Effector memory CD8-positive, alpha-beta T cell (primary cell): ENCODE measurements around the gene TIMM17A.

Experiments used
- ATAC-seq: fragments of 150-1000 bp; cut with Tn5 transposase; replicated peaks from 2 replicates; pipeline ENCODE4 v1.10.0; 2021; ENCODE audit warnings: mild to moderate bottlenecking, moderate library complexity
- DNase-seq, 3 experiments: peaks; one replicate each; pipeline ENCODE4 v3.0.0; 2021
- H3K27ac Mint-ChIP-seq, 2 donors: one replicate each; pipeline ENCODE4 v1.8.0; 2022; ENCODE audit warnings: mild to moderate bottlenecking in 2 of 2, mixed read lengths in 2 of 2, moderate library complexity in 2 of 2
- H3K27me3 Mint-ChIP-seq, 2 donors: one replicate each; pipeline ENCODE4 v1.8.0; 2022; ENCODE audit warnings: mixed read lengths in 2 of 2
- H3K36me3 Mint-ChIP-seq: one replicate; pipeline ENCODE4 v1.8.0; 2022; ENCODE audit warnings: mild to moderate bottlenecking, moderate library complexity, mixed read lengths; ENCODE audit not compliant: insufficient read depth
- H3K4me1 Mint-ChIP-seq, 2 donors: one replicate each; pipeline ENCODE4 v1.8.0; 2022; ENCODE audit warnings: low read depth in 2 of 2, mixed read lengths in 2 of 2
- H3K4me3 Mint-ChIP-seq, 2 donors: one replicate each; pipeline ENCODE4 v1.8.0; 2022; ENCODE audit warnings: mild to moderate bottlenecking in 2 of 2, mixed read lengths in 2 of 2, moderate library complexity in 2 of 2
- H3K9me3 Mint-ChIP-seq, 2 donors: one replicate each; pipeline ENCODE4 v1.8.0; 2022; ENCODE audit warnings: mixed read lengths in 2 of 2

Gene TIMM17A

DNA sequence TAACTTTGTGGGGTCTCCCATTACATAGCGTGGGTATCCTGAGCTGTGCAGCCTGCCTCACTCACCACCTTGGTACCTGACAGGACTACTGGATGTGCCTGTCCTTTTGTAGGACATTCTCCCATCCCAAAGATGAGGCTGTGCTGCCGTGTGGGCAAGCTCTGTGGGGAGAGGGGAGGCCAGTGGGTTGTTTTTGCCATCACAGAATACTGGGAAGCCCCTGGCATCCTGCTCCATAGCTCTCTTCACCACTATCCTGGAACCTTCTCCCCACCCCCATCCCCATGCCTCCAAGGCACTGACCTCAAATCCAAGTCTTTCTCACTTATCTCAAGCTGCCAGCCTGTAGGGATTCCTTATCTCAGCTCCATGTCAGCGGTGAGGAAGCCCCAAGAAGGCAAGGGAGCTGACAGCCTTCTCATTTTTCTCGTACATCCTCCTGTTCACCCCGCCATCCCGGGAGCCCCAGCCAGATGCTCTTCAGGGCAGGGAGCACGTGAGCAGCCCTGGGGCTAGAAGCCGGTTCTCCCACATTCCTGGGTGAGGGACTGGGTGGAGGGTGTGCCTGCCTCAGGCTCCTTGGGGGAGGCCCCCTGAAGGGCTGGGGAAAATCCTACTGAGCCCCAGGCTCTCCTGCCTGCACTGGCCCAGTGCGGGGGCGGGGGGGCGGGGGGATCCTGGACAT is 52.6 kb downstream of the TIMM17A start:
- H3K4me1 Mint-ChIP-seq, result peaks cover 3% of the 10 kb centered on the region in 2 donors
- H3K27me3 Mint-ChIP-seq, result no peaks in the 10 kb centered on the region
- H3K36me3 Mint-ChIP-seq, result peaks cover 26% of the 10 kb centered on the region
- no peak for DNase-seq
- no peak overlapping the region for H3K4me3 Mint-ChIP-seq
- no peak overlapping the region for H3K27ac Mint-ChIP-seq
- no peaks in the 10 kb centered on the region for H3K9me3 Mint-ChIP-seq
- ATAC-seq, result no peak

DNA sequence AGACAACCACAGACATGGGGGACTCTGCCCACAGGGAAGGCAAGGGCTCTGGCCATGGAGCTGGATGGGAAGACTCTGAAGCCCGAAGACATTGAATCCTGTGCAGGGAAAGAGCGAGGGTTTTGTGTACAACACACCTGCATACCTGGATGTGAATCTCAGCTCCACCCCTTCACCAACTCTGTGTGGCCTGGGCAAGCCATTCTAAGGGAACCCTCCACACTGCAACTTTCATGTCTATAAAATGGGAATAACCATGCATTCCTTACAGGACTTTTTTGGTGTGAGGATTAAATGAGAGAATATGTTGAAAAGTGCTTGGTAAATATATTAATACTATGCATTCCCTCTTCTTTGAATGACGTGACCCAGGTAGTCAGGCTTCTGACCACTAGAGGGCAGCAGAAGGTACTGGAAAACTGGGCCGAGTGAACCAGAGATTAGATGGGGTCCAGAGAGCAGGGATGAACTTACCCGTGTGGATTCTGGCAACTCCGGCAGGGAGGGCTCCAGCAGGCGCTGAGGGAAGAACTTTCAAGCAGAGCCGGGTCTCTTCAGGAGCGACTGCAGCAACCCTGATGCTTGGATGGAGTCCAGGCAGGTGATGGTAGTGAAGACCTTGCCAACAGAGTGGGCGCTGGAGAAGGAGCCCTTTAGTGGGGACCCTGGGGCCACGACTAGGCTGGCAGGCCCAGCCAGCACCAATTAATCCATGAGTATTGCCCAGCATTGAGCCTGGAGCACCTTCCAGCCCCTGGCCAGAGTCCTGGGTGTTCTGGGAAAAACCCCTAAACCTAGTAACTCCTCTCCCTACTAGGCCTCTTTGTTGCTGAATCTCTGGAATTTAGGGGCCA is 54.2 kb downstream of the TIMM17A start:
- H3K27me3 Mint-ChIP-seq, result no peaks in the 10 kb centered on the region
- peaks cover 3% of the 10 kb centered on the region in 2 donors for H3K4me1 Mint-ChIP-seq
- peak overlapping the region in 1 of 2 donors; percentile 29 for H3K27ac Mint-ChIP-seq
- no peaks in the 10 kb centered on the region for H3K9me3 Mint-ChIP-seq
- peak; percentile 70 for ATAC-seq
- no peak overlapping the region for H3K4me3 Mint-ChIP-seq
- DNase-seq, result peak; percentile 59 to 64 (median 59)
- peaks cover 19% of the 10 kb centered on the region for H3K36me3 Mint-ChIP-seq

DNA sequence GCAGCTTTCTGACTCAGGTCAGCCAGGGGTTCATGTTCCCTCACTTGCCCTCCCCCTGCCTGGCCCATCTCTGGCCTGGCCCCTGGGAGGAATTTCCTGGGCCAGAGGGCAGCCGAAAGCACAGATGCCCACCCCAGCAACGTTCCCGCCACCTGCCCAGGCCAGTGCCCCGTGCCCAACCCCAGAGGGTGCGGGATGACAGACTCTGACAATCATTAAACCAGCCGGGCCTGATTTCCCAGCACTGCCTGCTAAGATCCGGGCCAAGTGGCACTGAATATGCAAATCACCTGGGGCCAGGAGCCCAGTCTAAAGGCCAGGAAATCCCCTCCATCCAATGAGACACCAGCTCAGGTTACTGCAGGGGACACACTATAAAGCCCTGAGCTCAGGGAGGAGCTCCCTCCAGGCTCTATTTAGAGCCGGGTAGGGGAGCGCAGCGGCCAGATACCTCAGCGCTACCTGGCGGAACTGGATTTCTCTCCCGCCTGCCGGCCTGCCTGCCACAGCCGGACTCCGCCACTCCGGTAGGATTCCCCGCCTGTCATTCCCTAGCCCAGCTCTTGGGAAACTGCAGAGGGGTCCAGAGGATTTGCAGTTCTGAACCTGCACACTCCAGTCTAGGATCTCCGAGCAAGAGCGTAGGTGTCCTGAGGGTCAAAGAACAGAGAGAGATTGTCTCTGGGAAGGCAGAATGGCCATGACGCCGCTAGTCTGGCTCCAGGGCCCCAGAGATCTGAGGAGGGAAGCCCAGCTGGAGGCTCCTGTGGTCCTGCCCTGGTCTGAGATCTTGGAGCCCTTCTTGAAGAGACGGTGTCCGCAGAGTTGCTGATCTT is 55.1 kb downstream of the TIMM17A start, which contains the start of gene ELF3:
TSS of gene ELF3 (plus strand) at position 408 of the 836 bp plus-strand sequence. CDS start 550 bp downstream, outside the sequence.
- DNase-seq, result no peak
- no peaks in the 10 kb centered on the region for H3K9me3 Mint-ChIP-seq
- H3K4me3 Mint-ChIP-seq, result no peak within 1 kb of the TSS
- peak within 1 kb of the TSS in 1 of 2 donors; percentile 29 for H3K27ac Mint-ChIP-seq
- peaks cover 3% of the 10 kb centered on the region in 2 donors for H3K4me1 Mint-ChIP-seq
- H3K36me3 Mint-ChIP-seq, result peaks cover 13% of the 10 kb centered on the region
- no peak for ATAC-seq
- no peaks in the 10 kb centered on the region for H3K27me3 Mint-ChIP-seq

DNA sequence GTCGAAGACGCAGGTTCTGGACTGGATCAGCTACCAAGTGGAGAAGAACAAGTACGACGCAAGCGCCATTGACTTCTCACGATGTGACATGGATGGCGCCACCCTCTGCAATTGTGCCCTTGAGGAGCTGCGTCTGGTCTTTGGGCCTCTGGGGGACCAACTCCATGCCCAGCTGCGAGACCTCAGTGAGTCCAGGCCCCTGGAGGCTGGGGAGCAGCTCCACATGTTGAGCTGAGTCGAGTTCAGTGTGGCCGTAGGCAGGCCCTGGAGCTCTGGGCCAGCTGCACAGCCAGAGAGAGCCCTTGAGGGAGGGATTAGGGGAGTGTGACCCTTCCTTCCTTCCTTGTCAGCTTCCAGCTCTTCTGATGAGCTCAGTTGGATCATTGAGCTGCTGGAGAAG is 56.7 kb downstream of the TIMM17A start:
- H3K4me1 Mint-ChIP-seq, result peaks cover 3% of the 10 kb centered on the region in 2 donors
- no peak overlapping the region for H3K27ac Mint-ChIP-seq
- DNase-seq (no peak), ATAC-seq (no peak)
- peaks cover 3 to 5% of the 10 kb centered on the region in 2 donors for H3K27me3 Mint-ChIP-seq
- H3K36me3 Mint-ChIP-seq, result peaks cover 3% of the 10 kb centered on the region
- H3K4me3 Mint-ChIP-seq, result no peak overlapping the region
- no peaks in the 10 kb centered on the region for H3K9me3 Mint-ChIP-seq

DNA sequence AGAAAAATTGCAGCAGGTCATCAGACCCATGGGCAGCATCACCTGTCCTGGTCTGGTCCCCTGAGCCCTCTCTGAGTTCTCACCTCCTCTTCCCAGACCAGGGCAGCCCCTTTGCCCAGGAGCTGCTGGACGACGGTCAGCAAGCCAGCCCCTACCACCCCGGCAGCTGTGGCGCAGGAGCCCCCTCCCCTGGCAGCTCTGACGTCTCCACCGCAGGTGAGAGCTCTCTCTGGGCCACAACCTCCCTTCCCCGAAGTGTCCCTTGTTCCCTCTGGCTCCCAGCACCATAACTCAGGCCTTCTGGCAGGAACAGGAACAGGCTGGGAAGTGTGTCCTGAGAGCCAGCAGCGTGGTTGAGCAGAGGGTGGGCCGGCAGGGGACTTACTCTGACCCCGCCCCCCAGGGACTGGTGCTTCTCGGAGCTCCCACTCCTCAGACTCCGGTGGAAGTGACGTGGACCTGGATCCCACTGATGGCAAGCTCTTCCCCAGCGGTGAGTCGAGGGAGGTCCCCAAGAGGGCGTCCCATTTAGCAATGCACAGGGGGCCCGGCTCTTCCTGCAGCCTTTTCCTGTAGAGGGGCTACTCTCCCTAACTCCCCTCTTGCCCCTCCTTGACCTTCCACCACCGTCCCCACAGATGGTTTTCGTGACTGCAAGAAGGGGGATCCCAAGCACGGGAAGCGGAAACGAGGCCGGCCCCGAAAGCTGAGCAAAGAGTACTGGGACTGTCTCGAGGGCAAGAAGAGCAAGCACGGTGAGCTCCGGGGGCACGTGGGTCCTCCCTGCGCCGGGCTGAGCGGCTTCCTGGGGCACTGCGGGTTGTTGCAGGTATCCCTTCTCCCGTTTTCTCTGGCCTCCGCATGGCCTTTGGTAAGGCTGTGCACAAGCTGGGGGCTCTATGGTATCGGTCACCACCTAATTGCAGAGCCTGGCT is 57.5 kb downstream of the TIMM17A start:
- no peak overlapping the region for H3K4me3 Mint-ChIP-seq
- peaks cover 3% of the 10 kb centered on the region in 2 donors for H3K4me1 Mint-ChIP-seq

DNA sequence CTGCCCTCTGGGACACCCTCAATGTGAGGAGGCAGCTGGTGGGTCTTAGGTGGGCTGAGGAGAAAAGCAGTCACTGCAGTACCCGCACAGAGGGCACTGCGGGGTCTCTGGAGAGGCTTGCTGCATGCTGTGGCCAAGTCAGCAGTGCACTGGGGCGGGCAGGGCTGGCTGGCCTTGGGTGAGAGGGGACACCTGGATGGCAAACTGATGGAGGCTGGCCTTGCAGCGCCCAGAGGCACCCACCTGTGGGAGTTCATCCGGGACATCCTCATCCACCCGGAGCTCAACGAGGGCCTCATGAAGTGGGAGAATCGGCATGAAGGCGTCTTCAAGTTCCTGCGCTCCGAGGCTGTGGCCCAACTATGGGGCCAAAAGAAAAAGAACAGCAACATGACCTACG is 58.3 kb downstream of the TIMM17A start:
- Mint-ChIP-seq H3K27me3 (peaks cover 16 to 21% of the 10 kb centered on the region in 2 donors), H3K4me1 (peaks cover 4 to 5% of the 10 kb centered on the region in 2 donors), H3K27ac (no peak overlapping the region), H3K9me3 (no peaks in the 10 kb centered on the region), H3K4me3 (no peak overlapping the region), H3K36me3 (peaks cover 3% of the 10 kb centered on the region)
- DNase-seq, result no peak
- no peak for ATAC-seq

More for the DNA sequence above, 57.5 kb downstream of the TIMM17A start:
- Mint-ChIP-seq H3K9me3 (no peaks in the 10 kb centered on the region), H3K27me3 (peaks cover 8 to 13% of the 10 kb centered on the region in 2 donors), H3K27ac (no peak overlapping the region), H3K36me3 (peaks cover 3% of the 10 kb centered on the region)
- ATAC-seq (no peak), DNase-seq (no peak)

DNA sequence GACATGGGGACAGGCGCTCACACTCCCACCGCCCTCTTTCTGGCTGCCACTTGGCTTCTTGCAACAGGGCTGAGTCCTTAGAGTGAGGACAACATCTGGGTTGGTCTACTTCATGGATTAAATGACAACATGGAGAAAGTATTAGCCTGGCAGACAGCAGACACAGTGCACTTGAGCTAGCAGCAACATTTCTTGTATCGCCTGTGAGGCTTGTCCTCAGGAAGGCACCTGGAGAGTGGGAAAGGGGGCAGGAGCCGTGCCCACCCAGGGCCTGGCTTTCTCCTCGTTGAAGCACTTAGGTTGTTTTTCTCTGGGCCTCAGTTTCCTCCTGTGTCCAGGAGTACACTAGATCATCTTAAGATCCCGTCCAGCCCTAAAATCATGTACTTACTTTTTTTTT is 58.8 kb downstream of the TIMM17A start:
- Mint-ChIP-seq H3K4me1 (peaks cover 8 to 9% of the 10 kb centered on the region in 2 donors), H3K9me3 (no peaks in the 10 kb centered on the region), H3K36me3 (peaks cover 3% of the 10 kb centered on the region), H3K27ac (no peak overlapping the region), H3K27me3 (peaks cover 21 to 25% of the 10 kb centered on the region in 2 donors), H3K4me3 (no peak overlapping the region)
- DNase-seq, result no peak
- no peak for ATAC-seq

DNA sequence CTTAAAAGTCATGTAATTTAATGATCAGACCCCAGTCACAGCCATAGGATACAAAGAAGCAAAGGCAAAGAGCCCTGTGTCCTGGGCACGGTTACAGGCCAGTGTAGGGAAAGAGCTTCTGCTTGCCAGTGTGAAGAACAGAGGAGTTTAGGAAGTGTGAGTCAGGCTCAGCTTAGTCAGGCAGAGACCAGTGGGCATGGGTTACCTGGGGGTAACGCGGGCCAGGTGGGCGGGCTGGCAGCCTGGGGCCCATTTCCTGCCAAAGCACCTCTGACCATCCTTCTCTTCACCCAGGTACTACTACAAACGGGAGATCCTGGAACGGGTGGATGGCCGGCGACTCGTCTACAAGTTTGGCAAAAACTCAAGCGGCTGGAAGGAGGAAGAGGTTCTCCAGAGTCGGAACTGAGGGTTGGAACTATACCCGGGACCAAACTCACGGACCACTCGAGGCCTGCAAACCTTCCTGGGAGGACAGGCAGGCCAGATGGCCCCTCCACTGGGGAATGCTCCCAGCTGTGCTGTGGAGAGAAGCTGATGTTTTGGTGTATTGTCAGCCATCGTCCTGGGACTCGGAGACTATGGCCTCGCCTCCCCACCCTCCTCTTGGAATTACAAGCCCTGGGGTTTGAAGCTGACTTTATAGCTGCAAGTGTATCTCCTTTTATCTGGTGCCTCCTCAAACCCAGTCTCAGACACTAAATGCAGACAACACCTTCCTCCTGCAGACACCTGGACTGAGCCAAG is 59.8 kb downstream of the TIMM17A start:
- Mint-ChIP-seq H3K27ac (no peak overlapping the region), H3K36me3 (peaks cover 3% of the 10 kb centered on the region), H3K27me3 (peaks cover 24 to 31% of the 10 kb centered on the region in 2 donors), H3K4me1 (peaks cover 6 to 8% of the 10 kb centered on the region in 2 donors), H3K4me3 (no peak overlapping the region), H3K9me3 (no peaks in the 10 kb centered on the region)
- DNase-seq (no peak), ATAC-seq (no peak)

DNA sequence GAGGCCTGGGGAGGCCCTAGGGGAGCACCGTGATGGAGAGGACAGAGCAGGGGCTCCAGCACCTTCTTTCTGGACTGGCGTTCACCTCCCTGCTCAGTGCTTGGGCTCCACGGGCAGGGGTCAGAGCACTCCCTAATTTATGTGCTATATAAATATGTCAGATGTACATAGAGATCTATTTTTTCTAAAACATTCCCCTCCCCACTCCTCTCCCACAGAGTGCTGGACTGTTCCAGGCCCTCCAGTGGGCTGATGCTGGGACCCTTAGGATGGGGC is 60.3 kb downstream of the TIMM17A start:
- DNase-seq (no peak), ATAC-seq (no peak)
- H3K27me3 Mint-ChIP-seq, result peaks cover 24 to 31% of the 10 kb centered on the region in 2 donors
- no peaks in the 10 kb centered on the region for H3K9me3 Mint-ChIP-seq
- peaks cover 6 to 8% of the 10 kb centered on the region in 2 donors for H3K4me1 Mint-ChIP-seq
- H3K36me3 Mint-ChIP-seq, result no peaks in the 10 kb centered on the region
- no peak overlapping the region for H3K27ac Mint-ChIP-seq
- no peak overlapping the region for H3K4me3 Mint-ChIP-seq

DNA sequence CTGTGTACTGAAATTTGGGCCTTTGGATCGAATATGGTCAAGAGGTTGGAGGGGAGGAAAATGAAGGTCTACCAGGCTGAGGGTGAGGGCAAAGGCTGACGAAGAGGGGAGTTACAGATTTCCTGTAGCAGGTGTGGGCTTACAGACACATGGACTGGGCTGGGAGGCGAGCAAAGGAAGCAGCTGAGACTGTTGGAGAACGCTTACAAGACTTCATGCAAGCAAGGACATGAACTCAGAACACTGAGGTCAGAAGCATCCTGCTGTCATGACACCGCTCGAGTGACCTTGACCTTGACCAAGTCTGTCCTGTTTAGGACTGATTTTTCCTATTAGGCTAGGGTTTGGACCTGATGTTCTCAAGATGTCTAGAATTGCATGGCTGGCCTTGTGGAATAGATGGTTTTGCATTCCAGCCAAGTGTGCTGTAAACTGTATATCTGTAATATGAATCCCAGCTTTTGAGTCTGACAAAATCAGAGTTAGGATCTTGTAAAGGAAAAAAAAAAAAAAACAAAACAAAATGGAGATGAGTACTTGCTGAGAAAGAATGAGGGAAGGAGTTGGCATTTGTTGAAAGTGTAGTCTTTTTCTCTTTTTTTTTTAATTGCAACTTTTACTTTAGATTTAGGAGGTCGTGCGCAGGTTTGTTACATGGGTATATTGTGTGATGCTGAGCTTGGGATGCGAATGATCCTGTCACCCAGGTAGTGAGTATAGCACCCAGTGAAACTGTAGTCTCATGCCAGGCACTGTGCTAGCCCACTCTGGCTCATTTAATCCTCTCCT is 60.9 kb downstream of the TIMM17A start:
- DNase-seq (no peak), ATAC-seq (no peak)
- peaks cover 24 to 35% of the 10 kb centered on the region in 2 donors for H3K27me3 Mint-ChIP-seq
- H3K9me3 Mint-ChIP-seq, result no peaks in the 10 kb centered on the region
- no peaks in the 10 kb centered on the region for H3K36me3 Mint-ChIP-seq
- H3K4me3 Mint-ChIP-seq, result no peak overlapping the region
- H3K4me1 Mint-ChIP-seq, result peaks cover 6 to 8% of the 10 kb centered on the region in 2 donors
- H3K27ac Mint-ChIP-seq, result no peak overlapping the region

DNA sequence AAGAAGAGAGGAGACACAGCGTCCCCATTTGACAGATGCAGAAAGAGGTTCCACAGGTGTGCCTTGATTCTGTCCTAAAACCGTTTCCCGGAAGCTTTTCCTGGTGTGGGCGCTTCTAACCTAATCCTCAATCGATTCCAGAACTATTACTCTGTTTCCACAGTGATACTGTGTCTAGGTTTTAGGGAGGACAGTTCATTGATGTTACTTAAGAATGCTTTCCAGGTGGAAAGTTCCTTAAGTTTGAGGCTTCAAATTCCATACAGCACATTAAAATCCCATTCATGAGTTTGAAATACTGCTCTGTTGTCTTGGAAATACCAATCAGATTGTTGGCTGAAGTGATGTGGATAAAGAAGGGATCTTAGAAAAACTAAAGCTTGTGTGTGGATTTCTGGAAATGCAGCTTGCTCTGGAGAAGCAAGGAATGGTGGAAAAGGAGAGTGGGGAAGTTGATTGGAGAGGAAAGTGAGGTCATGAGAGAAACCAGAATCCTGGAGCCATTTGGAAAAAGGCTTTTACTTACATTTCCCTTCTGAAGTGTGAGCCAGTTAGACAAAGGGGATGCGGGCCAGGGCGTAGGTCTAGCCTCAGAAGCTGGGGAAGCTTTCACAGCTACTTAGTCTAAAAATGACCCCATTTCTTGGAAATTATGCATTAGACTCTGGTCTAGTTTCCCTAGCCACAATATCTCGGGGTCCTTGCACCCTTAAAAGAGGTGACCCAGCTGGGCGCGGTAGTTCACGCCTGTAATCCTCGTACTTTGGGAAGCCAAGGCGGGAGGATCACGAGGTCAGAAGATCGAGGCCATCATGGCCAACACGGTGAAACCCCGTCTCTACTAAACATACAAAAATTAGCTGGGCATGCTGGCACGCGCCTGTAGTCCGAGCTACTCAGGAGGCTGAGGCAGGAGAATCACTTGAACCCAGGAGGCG is 61.8 kb downstream of the TIMM17A start:
- no peak overlapping the region for H3K27ac Mint-ChIP-seq
- peaks cover 6 to 8% of the 10 kb centered on the region in 2 donors for H3K4me1 Mint-ChIP-seq
- no peak overlapping the region for H3K4me3 Mint-ChIP-seq
- DNase-seq, result no peak
- peaks cover 31 to 44% of the 10 kb centered on the region in 2 donors for H3K27me3 Mint-ChIP-seq
- no peaks in the 10 kb centered on the region for H3K36me3 Mint-ChIP-seq
- no peaks in the 10 kb centered on the region for H3K9me3 Mint-ChIP-seq
- no peak for ATAC-seq
